Hematopoietic multipotent progenitor cell treated with erythropoietin and hydrocortisone succinate and interleukin-3 and kit ligand, for 4 days (in vitro differentiated cells): Measurements from ENCODE around the gene CSRP1.

Source experiments
- DNase-seq: peaks from one replicate; pipeline ENCODE4 v3.0.0-alpha.2; 2015

The CSRP1 gene

GRCh38 chr1:201511941-201512539, 5.1 kb upstream of the CSRP1 start:
- DNase-seq: peak; percentile 69

DNA sequence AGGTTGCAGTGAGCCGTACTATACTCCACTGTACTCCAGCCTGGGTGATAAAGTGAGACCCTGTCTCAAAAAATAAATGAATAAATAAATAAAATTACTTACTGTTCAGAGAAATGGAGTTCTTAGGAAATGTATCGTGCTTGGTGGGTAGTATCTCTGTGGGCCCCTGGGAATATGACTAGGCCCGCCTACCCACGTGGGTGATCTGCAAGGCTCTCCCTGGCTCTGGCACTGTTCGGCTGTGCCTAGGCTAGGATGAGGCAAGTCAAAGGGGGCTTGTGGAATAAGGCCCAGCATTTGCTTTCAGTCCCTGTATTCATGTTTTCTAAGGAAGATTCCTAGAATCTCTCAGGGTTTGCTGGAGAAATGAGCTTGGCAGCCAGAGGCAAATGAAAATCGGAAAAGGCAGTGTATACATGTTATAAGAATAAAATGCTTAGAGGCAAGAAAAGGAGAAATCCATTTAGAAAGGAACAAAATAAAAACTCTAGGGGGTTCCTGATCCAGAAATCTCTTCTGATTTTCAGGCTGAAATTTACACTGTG, 4.5 kb upstream of the CSRP1 start:
- no peak for DNase-seq

DNA sequence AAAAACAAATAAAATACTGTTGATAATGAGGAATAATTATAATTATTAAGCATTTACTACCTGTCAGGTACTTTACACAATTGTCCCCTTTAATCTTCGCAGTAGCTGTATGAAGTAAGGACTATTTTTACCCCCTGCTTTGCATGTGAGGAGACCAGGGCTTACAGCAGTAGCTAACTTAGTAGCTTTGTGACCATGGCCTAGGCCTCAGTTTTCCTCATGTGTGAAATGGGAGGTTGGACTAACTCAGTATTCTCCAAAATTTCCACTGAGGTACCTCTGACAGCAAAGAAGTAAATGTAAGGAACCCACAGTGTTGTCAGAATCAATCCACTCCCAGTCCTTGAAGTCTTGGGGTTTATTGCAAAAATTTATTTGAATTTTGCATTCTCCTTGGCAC, 3.8 kb upstream of the CSRP1 start:
- DNase-seq: no peak

GRCh38 chr1:201509601-201510374, 2.9 kb upstream of the CSRP1 start:
- DNase-seq: no peak

- DNase-seq: no peak
Measured at GRCh38 chr1:201508809-201509208, 1.9 kb upstream of the CSRP1 start.

- no peak for DNase-seq
Measured at GRCh38 chr1:201507360-201507675, 395 bp upstream of the CSRP1 start.

DNA sequence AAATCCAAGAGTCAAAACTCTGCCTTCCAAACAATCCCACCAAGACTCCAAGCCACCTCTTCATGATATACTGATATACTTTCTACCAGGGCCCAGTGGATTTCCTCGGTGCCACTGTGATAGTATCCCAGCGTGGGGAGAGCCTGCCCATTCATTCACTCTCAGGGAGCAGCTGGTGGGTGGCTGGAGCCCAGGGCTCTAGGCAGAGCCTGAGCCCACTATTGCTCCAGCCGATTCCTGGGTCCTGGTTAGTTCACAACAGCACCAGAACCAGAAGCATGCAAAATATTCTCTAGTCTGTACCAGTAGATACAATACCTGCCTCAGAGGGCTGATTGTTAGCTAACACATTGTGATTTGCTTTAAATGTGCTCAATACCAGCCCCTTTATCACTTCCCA, 831 bp downstream of the CSRP1 start:
- no peak for DNase-seq

GRCh38 chr1:201505503-201505890, 1.4 kb downstream of the CSRP1 start:
- peak; percentile 33 for DNase-seq

DNA sequence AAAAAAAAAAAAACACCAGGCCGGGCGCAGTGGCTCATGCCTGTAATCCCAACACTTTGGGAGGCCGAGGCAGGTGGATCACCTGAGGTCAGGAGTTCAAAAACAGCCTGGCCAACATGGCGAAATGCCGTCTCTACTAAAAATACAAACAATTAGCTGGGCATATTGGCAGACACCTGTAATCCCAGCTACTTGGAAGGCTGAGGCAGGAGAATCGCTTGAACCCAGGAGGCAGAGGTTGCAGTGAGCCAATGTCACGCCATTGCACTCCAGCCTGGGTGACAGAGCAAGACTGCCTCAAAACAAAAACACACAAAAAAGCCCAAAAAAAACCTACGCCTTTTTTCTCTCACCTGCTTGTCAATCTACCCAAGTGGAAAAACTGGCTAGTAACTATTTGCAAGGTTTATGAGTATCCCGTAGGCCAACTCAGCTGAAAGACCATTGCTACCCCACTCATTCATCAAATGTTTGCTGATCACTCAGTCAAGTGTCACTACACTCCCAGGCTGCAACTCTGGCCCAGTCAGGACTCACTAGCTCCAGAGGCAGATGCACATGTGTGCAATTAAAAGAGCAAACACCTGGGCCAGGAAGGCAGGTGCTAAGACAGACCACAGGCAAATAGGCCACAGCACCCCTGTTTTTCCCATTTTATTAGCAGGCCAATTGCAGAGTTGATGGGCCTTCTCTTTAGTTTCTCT, 2.0 kb downstream of the CSRP1 start:
- DNase-seq: no peak

DNA sequence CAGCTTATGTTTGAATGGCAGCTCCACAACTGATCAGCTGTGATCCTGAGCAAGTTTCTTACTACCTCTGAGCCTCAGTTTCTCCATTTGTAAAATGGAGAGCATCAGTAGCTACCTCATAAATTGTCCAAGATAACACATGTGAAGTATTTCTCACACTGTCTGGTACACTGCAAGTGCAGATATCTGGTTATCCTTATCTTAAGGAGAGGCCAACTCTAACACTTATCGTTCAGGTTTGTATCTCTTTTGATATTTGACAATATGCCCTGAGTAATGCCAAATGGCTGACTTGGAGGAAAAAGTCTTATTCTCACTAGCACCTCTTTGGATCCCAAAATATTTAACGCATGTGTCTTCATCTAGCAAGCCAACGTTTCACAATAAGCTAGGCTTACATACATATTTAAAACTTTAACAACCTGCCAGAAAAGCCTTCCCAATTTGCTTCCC, 2.7 kb downstream of the CSRP1 start:
- no peak for DNase-seq

GRCh38 chr1:201503397-201504176, 3.3 kb downstream of the CSRP1 start:
- no peak for DNase-seq

DNA sequence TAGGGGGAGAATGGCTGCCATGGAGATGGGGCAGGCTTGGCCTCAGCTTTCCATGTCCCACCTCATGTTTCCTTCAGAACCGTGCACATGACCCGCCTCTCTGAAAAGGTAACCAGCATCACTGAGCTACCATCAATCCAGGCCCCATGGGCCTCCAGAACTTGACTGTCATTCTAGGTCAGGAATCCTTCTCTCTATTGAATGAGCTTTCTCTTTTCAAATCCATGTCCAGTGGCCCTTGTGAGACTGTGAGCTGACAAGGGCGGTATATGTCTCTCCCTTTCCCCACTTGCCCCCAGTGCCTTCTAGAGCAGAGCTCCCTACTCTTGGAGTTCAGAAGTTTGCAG, 4.4 kb downstream of the CSRP1 start:
- DNase-seq: no peak

GRCh38 chr1:201501812-201502510, 5.0 kb downstream of the CSRP1 start:
- DNase-seq: no peak

DNA sequence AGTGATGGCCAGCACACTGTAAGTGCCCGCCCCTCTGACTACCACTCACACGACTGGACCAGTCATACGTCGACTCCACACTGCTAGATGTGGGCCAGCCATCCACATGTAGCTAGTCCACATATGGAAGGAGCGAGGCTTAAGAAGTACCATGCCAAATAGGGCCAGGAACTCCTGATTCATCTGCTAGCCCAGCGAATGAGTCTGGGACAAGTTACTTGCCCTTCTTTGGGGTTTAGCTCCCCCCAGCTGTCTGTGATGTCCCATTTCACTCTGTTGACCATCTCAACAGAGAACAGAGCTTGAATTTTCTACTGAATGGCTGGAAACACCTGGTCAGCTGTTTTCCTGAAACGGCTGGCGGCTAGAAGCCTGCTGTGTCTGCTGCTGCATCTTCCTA, 5.8 kb downstream of the CSRP1 start:
- DNase-seq: no peak

- no peak for DNase-seq
Measured at GRCh38 chr1:201500670-201501120, 6.2 kb downstream of the CSRP1 start.

DNA sequence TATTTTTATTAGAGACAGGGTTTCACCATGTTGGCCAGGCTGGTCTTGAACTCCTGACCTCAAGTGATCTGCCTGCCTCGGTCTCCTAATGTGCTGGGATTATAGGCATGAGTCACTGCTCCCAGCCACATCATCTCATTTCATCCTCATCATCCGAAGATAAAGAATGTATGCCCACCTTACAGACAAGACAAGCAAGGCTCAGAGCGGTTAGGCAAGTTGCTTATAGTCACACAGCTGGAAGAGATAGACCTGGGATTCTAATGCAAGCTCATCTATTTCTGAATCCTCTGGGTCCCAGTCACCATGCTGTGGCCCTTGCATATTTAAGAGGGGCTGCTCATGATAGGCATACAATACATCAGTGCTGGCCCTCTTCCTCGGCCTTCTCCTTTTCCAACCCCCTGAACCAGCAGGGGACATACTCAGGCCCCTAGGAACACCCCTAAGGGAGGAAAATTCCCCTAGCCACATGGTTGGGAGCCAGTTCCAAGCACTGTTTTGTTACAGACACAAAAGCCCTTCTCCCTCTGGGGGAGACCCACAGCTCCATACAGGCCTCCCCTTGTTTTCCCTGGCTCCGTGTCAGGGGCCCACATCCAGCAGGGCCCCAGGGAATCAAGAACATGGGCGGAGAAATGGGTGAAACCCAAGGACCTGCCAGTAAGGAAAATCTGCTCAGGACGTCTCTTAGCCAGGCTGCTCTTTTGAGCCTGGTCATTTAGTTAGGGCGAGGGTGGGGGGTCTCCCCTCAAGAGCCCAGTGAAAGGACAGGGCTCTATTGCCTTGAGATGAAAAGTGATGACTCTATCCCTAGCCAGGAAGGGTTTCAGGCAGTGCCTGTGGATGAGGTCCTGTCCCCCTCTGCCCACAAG, 6.9 kb downstream of the CSRP1 start:
- no peak for DNase-seq

- DNase-seq: no peak
Measured at GRCh38 chr1:201499191-201499590, 7.7 kb downstream of the CSRP1 start.

- DNase-seq: no peak
Measured at GRCh38 chr1:201498621-201499020, 8.3 kb downstream of the CSRP1 start.

DNA sequence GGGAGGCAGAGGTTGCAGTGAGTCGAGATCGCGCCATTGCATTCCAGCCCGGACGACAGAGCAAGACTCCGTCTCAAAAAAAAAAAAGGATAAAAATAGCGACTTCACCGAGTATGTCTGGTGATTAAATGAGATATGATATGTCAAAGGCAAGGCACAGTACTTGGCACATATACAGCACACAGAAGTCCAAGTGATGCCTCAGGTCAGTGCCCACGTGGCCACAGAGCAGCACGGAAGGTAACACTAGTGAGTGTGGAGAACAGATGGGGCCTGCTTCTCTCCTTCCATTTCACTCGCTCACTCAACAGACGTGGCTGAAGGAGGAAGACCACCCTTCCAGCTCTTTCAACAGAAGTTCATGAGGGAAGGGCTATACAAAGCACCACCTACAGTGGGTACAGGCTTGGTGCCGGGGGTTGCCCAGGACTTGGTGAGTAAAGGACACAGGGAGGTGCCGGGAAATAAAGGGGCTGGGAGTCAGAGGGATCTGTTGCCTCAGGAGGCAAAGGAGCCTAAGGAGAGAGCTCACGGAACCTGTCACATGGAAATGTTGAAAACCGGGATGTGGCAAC, 8.9 kb downstream of the CSRP1 start:
- DNase-seq: no peak

DNA sequence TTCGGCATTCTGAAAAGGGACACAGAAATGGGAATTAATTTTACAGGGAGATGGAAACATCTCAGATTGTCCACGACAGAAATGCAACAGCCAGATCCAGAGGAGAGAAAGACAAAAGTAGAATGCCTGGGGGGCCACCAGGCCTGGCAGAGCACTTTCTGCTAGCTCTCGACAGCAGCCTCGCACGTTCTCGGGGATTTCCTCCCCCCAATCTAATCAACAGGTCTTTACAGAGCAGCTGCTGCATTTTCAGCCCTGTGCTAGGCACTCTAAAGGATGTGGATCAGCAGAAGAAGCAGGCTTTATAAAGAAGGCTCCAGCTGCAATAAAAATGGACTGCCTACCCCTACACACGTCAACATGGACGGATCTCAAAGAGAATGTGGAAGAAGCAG, 10.6 kb downstream of the CSRP1 start:
- no peak for DNase-seq
